ENCODE measurements around the gene TRPM7.

TRPM7 gene

DNA sequence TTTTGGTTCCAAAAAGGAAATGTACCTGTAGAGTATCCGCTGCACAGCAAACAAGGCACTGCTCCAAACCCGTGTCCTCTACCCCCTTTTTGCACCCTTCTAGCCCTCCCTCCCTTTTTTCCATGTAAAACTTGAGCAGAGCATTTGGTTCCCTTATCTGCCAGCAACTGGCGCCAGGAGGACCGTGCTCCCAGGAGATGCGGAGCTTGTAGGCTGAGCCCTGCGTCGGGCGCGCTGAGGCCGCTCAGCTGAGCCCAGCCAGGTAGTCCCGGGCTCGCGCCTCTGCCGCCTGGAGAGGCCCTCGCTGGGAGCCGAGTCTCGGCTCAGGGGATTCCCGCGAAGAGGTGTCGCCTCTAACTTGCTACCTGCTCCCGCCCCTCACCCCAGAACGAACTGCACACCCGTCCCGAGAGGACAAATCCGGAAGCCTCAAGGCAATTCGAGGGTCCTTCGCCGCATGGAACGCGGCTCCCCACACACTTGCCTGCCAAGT lies 575 bp downstream of the TRPM7 start:
- Histone ChIP-seq H3K27ac (ENCODE audit: low read depth, low read length) (peak overlapping the region; percentile 92), H3K18ac (ENCODE audit: low read length) (peak overlapping the region; percentile 96), H4K91ac (ENCODE audit: low read depth, low read length) (peak overlapping the region; percentile 91), H3K14ac (ENCODE audit: low read length) (peak overlapping the region; percentile 95), H2BK120ac (ENCODE audit: insufficient read depth, low read length, poor library complexity) (peak overlapping the region; percentile 83), H3K4ac (ENCODE audit: low read depth, low read length) (peak overlapping the region; percentile 90), H3K4me2 (ENCODE audit: low read length) (peak overlapping the region; percentile 94), H3K9ac (ENCODE audit: low read length) (peak overlapping the region; percentile 92), H3K9me3 (ENCODE audit: insufficient read depth, low read depth, low read length) (no peaks in the 10 kb centered on the region), H3K4me3 (ENCODE audit: low read depth, low read length) (peak overlapping the region; percentile 92), H2BK5ac (ENCODE audit: low read depth, low read length, poor library complexity) (peak overlapping the region; percentile 71), H3K79me1 (ENCODE audit: low read length) (peaks cover 11% of the 10 kb centered on the region), H3K23ac (ENCODE audit: low read length) (no peak overlapping the region), H4K12ac (ENCODE audit: low read depth, low read length) (peak overlapping the region; percentile 75), H4K8ac (ENCODE audit: low read depth, low read length) (peak overlapping the region; percentile 82), H3K36me3 (ENCODE audit: control insufficient read depth in 1 of 2, insufficient read depth in 2 of 2, low read length in 2 of 2) (peaks cover 6 to 10% of the 10 kb centered on the region in 2 experiments), H2AFZ (ENCODE audit: insufficient read depth, low read length, poor library complexity) (peak overlapping the region; percentile 68), H3K79me2 (ENCODE audit: control insufficient read depth, insufficient read depth, low read length, poor library complexity) (peaks cover 23% of the 10 kb centered on the region), H2BK12ac (ENCODE audit: low read length) (peak overlapping the region; percentile 21), H3K4me1 (ENCODE audit: control insufficient read depth in 1 of 2, insufficient read depth in 2 of 2, low read length in 2 of 2) (peaks cover 0 to 8% of the 10 kb centered on the region in 2 experiments), H3K27me3 (ENCODE audit: insufficient read depth, low read length) (no peaks in the 10 kb centered on the region), H2AK5ac (ENCODE audit: low read length) (peak overlapping the region; percentile 77)
- WGBS (ENCODE audit: extremely low coverage, insufficient coverage, insufficient read length) = no CpG with 5 or more reads among the region's 30 CpGs
- DNase-seq = peak; percentile 76

DNA sequence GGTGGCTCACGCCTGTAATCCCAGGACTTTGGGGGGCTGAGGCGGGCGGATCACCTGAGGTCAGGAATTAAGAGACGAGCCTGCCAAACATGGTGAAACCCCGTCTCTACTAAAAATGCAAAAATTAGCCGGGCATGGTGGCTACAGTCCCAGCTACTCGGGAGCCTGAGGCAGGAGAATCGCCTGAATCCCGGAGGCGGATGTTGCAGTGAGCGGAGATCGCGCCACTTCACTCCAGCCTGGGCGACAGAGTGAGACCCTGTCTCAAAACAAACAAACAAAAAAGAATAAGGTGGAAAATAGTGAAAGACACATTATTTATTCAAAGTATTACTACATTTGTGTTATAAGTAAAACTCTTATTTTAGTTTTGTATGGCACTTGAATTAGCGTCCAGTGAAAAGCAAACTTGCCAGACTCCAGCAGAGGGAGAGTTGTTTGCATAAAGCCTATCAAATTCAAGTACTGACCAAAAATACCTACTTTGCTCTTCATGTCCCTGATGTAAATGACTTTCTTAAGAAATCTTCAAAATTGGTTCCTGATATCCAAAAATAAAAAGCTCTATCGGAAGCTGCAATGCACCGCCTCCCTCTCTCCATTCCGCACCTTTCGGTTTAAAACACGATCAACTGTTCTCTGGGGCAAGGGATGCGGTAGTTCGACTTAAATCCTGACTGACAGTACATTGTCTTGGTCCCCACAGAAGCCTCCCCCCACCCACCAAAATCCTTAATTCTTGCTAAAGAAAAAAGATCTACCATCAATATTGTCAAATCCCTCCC lies 1.2 kb downstream of the TRPM7 start:
- no CpG with 5 or more reads among the region's 22 CpGs for WGBS (ENCODE audit: extremely low coverage, insufficient coverage, insufficient read length)
- Histone ChIP-seq H4K12ac (ENCODE audit: low read depth, low read length) (no peak overlapping the region), H2BK120ac (ENCODE audit: insufficient read depth, low read length, poor library complexity) (no peak overlapping the region)

DNA sequence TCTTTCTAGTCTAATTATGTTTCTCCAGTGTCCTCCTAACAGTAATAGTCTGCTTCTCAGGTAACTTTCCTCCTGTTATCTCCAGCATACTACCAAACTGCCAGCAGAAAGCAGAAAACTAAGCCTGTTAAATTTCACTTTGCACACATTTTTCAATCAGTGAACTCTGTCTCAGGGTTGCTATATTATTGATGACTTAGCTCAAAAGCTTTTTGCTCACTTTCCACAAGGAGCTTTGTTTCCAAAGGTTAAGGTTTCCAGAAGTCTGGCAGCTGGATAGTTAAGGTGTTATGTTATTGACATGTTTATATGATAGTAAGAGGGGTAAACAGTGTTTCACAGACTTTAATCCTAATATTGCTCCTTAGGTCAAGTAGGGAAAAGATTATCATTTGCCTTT lies 5.1 kb downstream of the TRPM7 start:
- H3K36me3 ChIP-seq (ENCODE audit: control insufficient read depth in 1 of 2, insufficient read depth in 2 of 2, low read length in 2 of 2) = peaks cover 6 to 10% of the 10 kb centered on the region in 2 experiments
- no peak overlapping the region for H3K27ac ChIP-seq (ENCODE audit: low read depth, low read length)
- no peak overlapping the region for H2AFZ ChIP-seq (ENCODE audit: insufficient read depth, low read length, poor library complexity)
- H3K4me1 ChIP-seq (ENCODE audit: control insufficient read depth in 1 of 2, insufficient read depth in 2 of 2, low read length in 2 of 2) = peaks cover 4 to 14% of the 10 kb centered on the region in 2 experiments
- no peak overlapping the region for H2AK5ac ChIP-seq (ENCODE audit: low read length)
- H4K91ac ChIP-seq (ENCODE audit: low read depth, low read length) = no peak overlapping the region
- H4K12ac ChIP-seq (ENCODE audit: low read depth, low read length) = no peak overlapping the region
- no peak overlapping the region for H3K4me3 ChIP-seq (ENCODE audit: low read depth, low read length)
- H3K18ac ChIP-seq (ENCODE audit: low read length) = no peak overlapping the region
- DNase-seq = no peak
- no peak overlapping the region for H2BK5ac ChIP-seq (ENCODE audit: low read depth, low read length, poor library complexity)
- no peaks in the 10 kb centered on the region for H3K27me3 ChIP-seq (ENCODE audit: insufficient read depth, low read length)
- H3K9ac ChIP-seq (ENCODE audit: low read length) = no peak overlapping the region
- no peak overlapping the region for H3K14ac ChIP-seq (ENCODE audit: low read length)
- H3K79me2 ChIP-seq (ENCODE audit: control insufficient read depth, insufficient read depth, low read length, poor library complexity) = peaks cover 22% of the 10 kb centered on the region
- no peaks in the 10 kb centered on the region for H3K9me3 ChIP-seq (ENCODE audit: insufficient read depth, low read depth, low read length)
- no peak overlapping the region for H2BK120ac ChIP-seq (ENCODE audit: insufficient read depth, low read length, poor library complexity)
- H4K8ac ChIP-seq (ENCODE audit: low read depth, low read length) = no peak overlapping the region
- no peak overlapping the region for H3K4ac ChIP-seq (ENCODE audit: low read depth, low read length)
- no peak overlapping the region for H3K23ac ChIP-seq (ENCODE audit: low read length)
- no peak overlapping the region for H2BK12ac ChIP-seq (ENCODE audit: low read length)
- no peak overlapping the region for H3K4me2 ChIP-seq (ENCODE audit: low read length)
- H3K79me1 ChIP-seq (ENCODE audit: low read length) = peaks cover 7% of the 10 kb centered on the region

More for the DNA sequence above, 1.2 kb downstream of the TRPM7 start:
- no peaks in the 10 kb centered on the region for H3K9me3 ChIP-seq (ENCODE audit: insufficient read depth, low read depth, low read length)
- no peak for DNase-seq
- H3K23ac ChIP-seq (ENCODE audit: low read length) = no peak overlapping the region
- H4K91ac ChIP-seq (ENCODE audit: low read depth, low read length) = no peak overlapping the region
- peak overlapping the region; percentile 92 for H3K9ac ChIP-seq (ENCODE audit: low read length)
- H4K8ac ChIP-seq (ENCODE audit: low read depth, low read length) = no peak overlapping the region
- H3K79me2 ChIP-seq (ENCODE audit: control insufficient read depth, insufficient read depth, low read length, poor library complexity) = peaks cover 23% of the 10 kb centered on the region
- no peak overlapping the region for H3K18ac ChIP-seq (ENCODE audit: low read length)
- peak overlapping the region; percentile 90 for H3K4ac ChIP-seq (ENCODE audit: low read depth, low read length)
- H3K4me1 ChIP-seq (ENCODE audit: control insufficient read depth in 1 of 2, insufficient read depth in 2 of 2, low read length in 2 of 2) = peaks cover 0 to 8% of the 10 kb centered on the region in 2 experiments
- no peak overlapping the region for H2AK5ac ChIP-seq (ENCODE audit: low read length)
- peak overlapping the region; percentile 92 for H3K27ac ChIP-seq (ENCODE audit: low read depth, low read length)
- H3K27me3 ChIP-seq (ENCODE audit: insufficient read depth, low read length) = no peaks in the 10 kb centered on the region
- peaks cover 6 to 10% of the 10 kb centered on the region in 2 experiments for H3K36me3 ChIP-seq (ENCODE audit: control insufficient read depth in 1 of 2, insufficient read depth in 2 of 2, low read length in 2 of 2)
- H3K14ac ChIP-seq (ENCODE audit: low read length) = no peak overlapping the region
- H2BK12ac ChIP-seq (ENCODE audit: low read length) = no peak overlapping the region
- H3K79me1 ChIP-seq (ENCODE audit: low read length) = peaks cover 11% of the 10 kb centered on the region
- no peak overlapping the region for H2AFZ ChIP-seq (ENCODE audit: insufficient read depth, low read length, poor library complexity)
- H2BK5ac ChIP-seq (ENCODE audit: low read depth, low read length, poor library complexity) = no peak overlapping the region
- peak overlapping the region; percentile 94 for H3K4me2 ChIP-seq (ENCODE audit: low read length)
- H3K4me3 ChIP-seq (ENCODE audit: low read depth, low read length) = peak overlapping the region; percentile 92

DNA sequence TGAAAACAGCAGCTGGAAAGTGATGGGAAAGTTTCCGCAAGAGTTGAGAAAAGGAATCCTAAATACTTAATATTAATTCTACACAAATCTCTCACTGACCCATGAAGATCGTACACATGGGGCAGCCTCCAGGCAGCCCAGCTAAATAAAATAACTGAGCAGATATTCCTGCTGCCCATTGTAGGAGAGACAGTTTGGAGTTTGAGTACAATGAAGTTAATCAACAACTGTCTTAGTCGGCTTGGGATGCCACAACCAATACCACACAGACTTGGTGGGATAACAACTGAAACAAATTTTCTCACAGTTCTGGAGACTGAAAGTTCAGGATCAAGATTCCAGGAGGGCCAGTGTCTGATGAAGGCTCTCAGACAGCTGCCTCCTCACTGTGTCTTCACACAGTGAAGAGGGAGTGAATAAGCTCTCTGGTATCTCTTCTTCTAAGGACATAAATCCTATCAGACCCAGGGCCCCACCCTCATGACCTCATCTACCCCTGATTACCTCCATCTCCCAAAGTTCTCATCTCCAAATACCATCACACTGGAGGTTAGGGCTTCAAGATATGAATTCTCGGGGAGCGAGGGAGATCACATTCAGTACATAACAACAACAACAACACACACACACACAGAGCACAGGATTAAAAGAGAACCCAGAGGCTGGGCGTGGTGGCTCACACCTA lies 9.7 kb downstream of the TRPM7 start:
- H3K36me3 ChIP-seq (ENCODE audit: control insufficient read depth in 1 of 2, insufficient read depth in 2 of 2, low read length in 2 of 2) = no peaks in the 10 kb centered on the region
- no peak overlapping the region for H3K9ac ChIP-seq (ENCODE audit: low read length)
- no peak overlapping the region for H2BK5ac ChIP-seq (ENCODE audit: low read depth, low read length, poor library complexity)
- no peak overlapping the region for H4K8ac ChIP-seq (ENCODE audit: low read depth, low read length)
- H3K4me1 ChIP-seq (ENCODE audit: control insufficient read depth in 1 of 2, insufficient read depth in 2 of 2, low read length in 2 of 2) = peaks cover 4 to 6% of the 10 kb centered on the region in 2 experiments
- DNase-seq = peak; percentile 77 to 79
- no peak overlapping the region for H2AFZ ChIP-seq (ENCODE audit: insufficient read depth, low read length, poor library complexity)
- no peak overlapping the region for H3K4me3 ChIP-seq (ENCODE audit: low read depth, low read length)
- no peak overlapping the region for H2AK5ac ChIP-seq (ENCODE audit: low read length)
- H2BK120ac ChIP-seq (ENCODE audit: insufficient read depth, low read length, poor library complexity) = no peak overlapping the region
- H3K4ac ChIP-seq (ENCODE audit: low read depth, low read length) = peak overlapping the region; percentile 62
- H3K14ac ChIP-seq (ENCODE audit: low read length) = no peak overlapping the region
- no peaks in the 10 kb centered on the region for H3K79me1 ChIP-seq (ENCODE audit: low read length)
- no peak overlapping the region for H3K18ac ChIP-seq (ENCODE audit: low read length)
- peaks cover 2% of the 10 kb centered on the region for H3K79me2 ChIP-seq (ENCODE audit: control insufficient read depth, insufficient read depth, low read length, poor library complexity)
- no peaks in the 10 kb centered on the region for H3K27me3 ChIP-seq (ENCODE audit: insufficient read depth, low read length)
- no peak overlapping the region for H3K23ac ChIP-seq (ENCODE audit: low read length)
- no peak overlapping the region for H4K12ac ChIP-seq (ENCODE audit: low read depth, low read length)
- WGBS (ENCODE audit: extremely low coverage, insufficient coverage, insufficient read length) = no CpG with 5 or more reads among the region's 6 CpGs
- H2BK12ac ChIP-seq (ENCODE audit: low read length) = no peak overlapping the region
- no peak overlapping the region for H4K91ac ChIP-seq (ENCODE audit: low read depth, low read length)
- no peak overlapping the region for H3K4me2 ChIP-seq (ENCODE audit: low read length)
- H3K9me3 ChIP-seq (ENCODE audit: insufficient read depth, low read depth, low read length) = no peaks in the 10 kb centered on the region
- H3K27ac ChIP-seq (ENCODE audit: low read depth, low read length) = peak overlapping the region; percentile 51
